DOHH2 (cell line): ENCODE results near the gene RPP25.

ENCODE experiments used
- H3F3A ChIP-seq: fragments of 200-600 bp; sonication (generic), shearing (Covaris generic); 2 replicates; pipeline ENCODE4 v1.6.0; 2016; ENCODE audit warnings: antibody characterized with exemption, mild to moderate bottlenecking; ENCODE audit not compliant: control insufficient read depth, insufficient read depth
- H3K27ac ChIP-seq: fragments of 200-600 bp; sonication (generic); 2 replicates; pipeline ENCODE4 v1.5.1; 2014; ENCODE audit warnings: low read depth, mild to moderate bottlenecking, low read length, moderate library complexity
- H3K27me3 ChIP-seq: fragments of 200-600 bp; sonication (generic); 2 replicates; pipeline ENCODE4 v1.6.1; 2014; ENCODE audit warnings: mild to moderate bottlenecking, low read length, mixed read lengths; ENCODE audit not compliant: control insufficient read depth
- H3K36me3 ChIP-seq: fragments of 200-600 bp; sonication (generic); 2 replicates; pipeline ENCODE4 v1.6.1; 2014; ENCODE audit warnings: mild to moderate bottlenecking, low read length, moderate library complexity, mixed read lengths; ENCODE audit not compliant: control insufficient read depth
- H3K4me1 ChIP-seq: fragments of 200-600 bp; sonication (generic); 2 replicates; pipeline ENCODE4 v1.6.1; 2014; ENCODE audit warnings: mild to moderate bottlenecking, low read length, mixed read lengths; ENCODE audit not compliant: control insufficient read depth
- H3K4me2 ChIP-seq: fragments of 200-600 bp; sonication (generic); 2 replicates; pipeline ENCODE4 v1.6.0; 2014; ENCODE audit warnings: mild to moderate bottlenecking, low read length, moderate library complexity
- H3K4me3 ChIP-seq: fragments of 200-600 bp; sonication (generic); 2 replicates; pipeline ENCODE4 v1.5.1; 2014; ENCODE audit warnings: mild to moderate bottlenecking, low read length, mixed read lengths
- H3K79me2 ChIP-seq: fragments of 200-600 bp; sonication (generic); 2 replicates; pipeline ENCODE4 v1.6.1; 2014; ENCODE audit warnings: mild to moderate bottlenecking, low read length, mixed read lengths; ENCODE audit not compliant: control insufficient read depth
- H3K9me2 ChIP-seq: fragments of 200-600 bp; sonication (generic); replicated peaks from 2 replicates; pipeline ENCODE4 v1.6.1; 2014; ENCODE audit warnings: mild to moderate bottlenecking, low read length, mixed read lengths; ENCODE audit not compliant: control insufficient read depth
- H3K9me3 ChIP-seq: fragments of 200-600 bp; sonication (generic); 2 replicates; pipeline ENCODE4 v1.6.1; 2014; ENCODE audit warnings: antibody characterized with exemption, low read length, mixed read lengths; ENCODE audit not compliant: control insufficient read depth, insufficient read depth
- H4K20me1 ChIP-seq: fragments of 200-600 bp; sonication (generic); 2 replicates; pipeline ENCODE4 v1.6.0; 2014; ENCODE audit warnings: low read depth, mild to moderate bottlenecking, antibody characterized with exemption, low read length, moderate library complexity; ENCODE audit not compliant: control insufficient read depth, insufficient read depth
- EZH2phosphoT487 ChIP-seq: fragments of 200-600 bp; sonication (generic); IDR thresholded peaks from 2 replicates; pipeline ENCODE4 v1.6.1; 2017; ENCODE audit warnings: borderline replicate concordance, mild to moderate bottlenecking, antibody characterized with exemption, low read length, moderate library complexity, mixed read lengths
- TF ChIP-seq, protein P1 (sequence below): fragments of 200-600 bp; sonication (generic); IDR thresholded peaks from one replicate; pipeline ENCODE4 v1.5.1; 2014; ENCODE audit warnings: antibody characterized with exemption, mild to moderate bottlenecking, low read depth, low read length; ENCODE audit not compliant: poor library complexity, severe bottlenecking

RPP25 gene

DNA sequence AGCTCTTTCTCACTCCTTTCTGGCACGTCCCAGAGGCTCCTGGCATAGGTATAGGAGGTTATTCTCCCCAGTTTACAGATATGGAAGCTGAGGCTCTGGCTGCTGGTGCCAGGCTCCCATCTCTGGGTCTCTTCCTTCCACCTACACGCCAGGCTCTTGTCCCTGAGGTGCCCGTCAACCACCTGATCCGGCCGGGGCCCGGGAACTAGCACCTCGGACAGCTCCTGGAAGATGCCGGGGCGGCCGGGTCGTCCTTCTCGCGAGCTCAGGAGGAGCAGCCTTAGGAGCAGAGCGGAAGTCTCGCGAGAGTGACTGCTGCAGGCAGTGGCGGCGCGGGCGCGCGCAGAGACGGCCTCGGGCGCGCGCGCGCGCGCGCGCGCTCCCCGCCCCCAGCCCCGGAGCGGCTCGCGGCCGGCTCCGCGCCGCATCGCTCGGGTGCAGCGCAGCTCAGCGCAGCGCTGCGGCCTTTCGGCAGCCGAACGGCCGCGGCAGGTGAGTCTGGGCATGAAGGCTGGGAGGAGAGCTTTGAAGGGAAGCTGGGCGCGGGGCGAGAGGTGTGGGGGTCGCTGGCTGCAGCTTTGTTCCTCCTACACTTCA lies 38.7 kb upstream of the RPP25 start, which contains the start of gene SCAMP5:
SCAMP5 (plus strand) TSS at position 382 of the 597 bp plus-strand sequence. CDS start 16,277 bp downstream, outside the sequence.
- no peaks in the 10 kb centered on the region for H3K9me3 ChIP-seq
- peak within 1 kb of the TSS; percentile 81 for H3K4me3 ChIP-seq
- H3K4me2 ChIP-seq: peak within 1 kb of the TSS; percentile 93
- no peak within 1 kb of the TSS for H3K27ac ChIP-seq
- peaks cover 8% of the 10 kb centered on the region for H3K27me3 ChIP-seq
- no peaks in the 10 kb centered on the region for H3K9me2 ChIP-seq
- TF ChIP-seq, protein P1, sequence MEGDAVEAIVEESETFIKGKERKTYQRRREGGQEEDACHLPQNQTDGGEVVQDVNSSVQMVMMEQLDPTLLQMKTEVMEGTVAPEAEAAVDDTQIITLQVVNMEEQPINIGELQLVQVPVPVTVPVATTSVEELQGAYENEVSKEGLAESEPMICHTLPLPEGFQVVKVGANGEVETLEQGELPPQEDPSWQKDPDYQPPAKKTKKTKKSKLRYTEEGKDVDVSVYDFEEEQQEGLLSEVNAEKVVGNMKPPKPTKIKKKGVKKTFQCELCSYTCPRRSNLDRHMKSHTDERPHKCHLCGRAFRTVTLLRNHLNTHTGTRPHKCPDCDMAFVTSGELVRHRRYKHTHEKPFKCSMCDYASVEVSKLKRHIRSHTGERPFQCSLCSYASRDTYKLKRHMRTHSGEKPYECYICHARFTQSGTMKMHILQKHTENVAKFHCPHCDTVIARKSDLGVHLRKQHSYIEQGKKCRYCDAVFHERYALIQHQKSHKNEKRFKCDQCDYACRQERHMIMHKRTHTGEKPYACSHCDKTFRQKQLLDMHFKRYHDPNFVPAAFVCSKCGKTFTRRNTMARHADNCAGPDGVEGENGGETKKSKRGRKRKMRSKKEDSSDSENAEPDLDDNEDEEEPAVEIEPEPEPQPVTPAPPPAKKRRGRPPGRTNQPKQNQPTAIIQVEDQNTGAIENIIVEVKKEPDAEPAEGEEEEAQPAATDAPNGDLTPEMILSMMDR: no peak
- no peak for TF ChIP-seq EZH2phosphoT487
- H3K36me3 ChIP-seq: no peaks in the 10 kb centered on the region
- H3K4me1 ChIP-seq: peaks cover 36% of the 10 kb centered on the region
- no peaks in the 10 kb centered on the region; the same call in 1 of the 2 replicates for H4K20me1 ChIP-seq
- peaks cover 3% of the 10 kb centered on the region for H3F3A ChIP-seq
- no peaks in the 10 kb centered on the region for H3K79me2 ChIP-seq

DNA sequence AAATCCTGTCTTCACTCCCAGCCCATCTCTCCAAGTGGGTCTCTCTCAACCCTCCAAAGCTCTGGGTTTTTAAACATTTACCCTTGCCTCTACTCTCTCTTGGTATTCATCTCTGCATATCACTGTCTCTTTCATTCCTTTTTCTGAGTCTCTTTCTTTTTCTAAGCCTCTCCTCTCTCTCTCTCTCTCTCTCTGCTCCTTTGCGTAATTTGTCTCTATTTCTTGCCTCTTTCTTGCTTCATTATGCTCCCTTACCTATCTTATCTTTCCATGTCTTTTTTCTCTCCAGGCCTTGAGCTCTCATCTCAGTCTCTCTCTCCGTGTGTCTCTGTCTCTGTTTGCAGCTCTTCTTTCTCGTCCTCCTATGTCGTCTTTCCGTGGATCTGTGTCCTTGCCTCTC lies 38.1 kb upstream of the RPP25 start:
- H3K9me3 ChIP-seq: no peaks in the 10 kb centered on the region
- H3K36me3 ChIP-seq: no peaks in the 10 kb centered on the region
- H3F3A ChIP-seq: peaks cover 3% of the 10 kb centered on the region
- peaks cover 37% of the 10 kb centered on the region for H3K4me1 ChIP-seq
- no peaks in the 10 kb centered on the region for H3K9me2 ChIP-seq
- H4K20me1 ChIP-seq: no peaks in the 10 kb centered on the region; the same call in 1 of the 2 replicates
- H3K27me3 ChIP-seq: peaks cover 8% of the 10 kb centered on the region
- H3K4me2 ChIP-seq: peak overlapping the region; percentile 39
- no peak for TF ChIP-seq EZH2phosphoT487
- TF ChIP-seq, protein P1: no peak
- peak overlapping the region; percentile 35; the same call in 1 of the 2 replicates for H3K4me3 ChIP-seq
- no peaks in the 10 kb centered on the region for H3K79me2 ChIP-seq
- no peak overlapping the region for H3K27ac ChIP-seq

DNA sequence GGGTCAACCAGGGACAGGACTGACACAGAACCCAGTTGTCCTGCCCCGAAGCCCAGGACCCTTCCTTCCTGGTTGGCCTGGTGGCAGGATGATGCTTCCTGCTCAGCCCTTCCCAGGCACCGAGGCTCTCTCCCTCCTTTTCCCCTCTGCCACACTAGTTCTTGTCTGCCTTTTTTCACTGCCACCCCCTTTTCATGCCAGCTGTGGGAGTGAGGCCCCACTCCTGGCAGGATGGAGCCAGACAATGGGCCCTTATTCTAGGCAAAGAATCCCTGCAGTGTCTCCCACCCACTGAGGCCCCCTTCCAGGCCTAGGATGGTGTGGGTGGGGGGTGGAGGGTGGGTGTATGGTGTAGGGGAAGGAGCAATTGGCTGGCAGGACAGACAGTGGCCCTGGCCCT lies 37.7 kb upstream of the RPP25 start:
- peaks cover 5% of the 10 kb centered on the region for H3F3A ChIP-seq
- no peaks in the 10 kb centered on the region; the same call in 1 of the 2 replicates for H4K20me1 ChIP-seq
- no peaks in the 10 kb centered on the region for H3K9me2 ChIP-seq
- H3K27ac ChIP-seq: no peak overlapping the region
- H3K27me3 ChIP-seq: peaks cover 8% of the 10 kb centered on the region
- H3K36me3 ChIP-seq: no peaks in the 10 kb centered on the region
- H3K79me2 ChIP-seq: no peaks in the 10 kb centered on the region
- peaks cover 37% of the 10 kb centered on the region for H3K4me1 ChIP-seq
- no peak overlapping the region for H3K4me2 ChIP-seq
- H3K4me3 ChIP-seq: no peak overlapping the region
- no peaks in the 10 kb centered on the region for H3K9me3 ChIP-seq
- TF ChIP-seq, protein P1: no peak
- TF ChIP-seq EZH2phosphoT487: no peak
